Measurements from ENCODE around the gene SPATA1.

Gene SPATA1

DNA sequence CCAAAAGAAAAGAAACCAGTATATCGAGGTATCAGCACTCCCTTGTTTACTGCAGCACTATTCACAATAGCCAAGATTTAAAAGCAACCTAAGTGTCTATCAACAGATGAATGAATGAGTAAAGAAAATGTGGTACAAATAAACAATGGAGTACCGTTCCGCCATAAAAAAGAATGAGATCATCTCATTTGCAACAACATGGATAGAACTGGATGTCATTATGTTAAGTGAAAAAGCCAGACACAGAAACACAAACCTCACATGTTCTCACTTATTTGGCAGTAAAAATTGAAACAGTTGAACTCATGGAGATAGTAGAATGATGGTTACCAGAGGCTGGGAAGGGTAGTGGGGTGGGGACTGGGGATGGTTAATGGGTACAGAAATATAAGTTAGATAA lies 4.5 kb downstream of the SPATA1 start:
- no peak overlapping the region for H3K4me2 ChIP-seq (ENCODE audit: low read depth, low read length, poor library complexity, severe bottlenecking)
- H4K20me1 ChIP-seq (ENCODE audit: insufficient read depth, low read length, poor library complexity, severe bottlenecking), result peaks cover 6% of the 10 kb centered on the region
- no peak overlapping the region for H2AFZ ChIP-seq (ENCODE audit: low read length)
- H3F3A ChIP-seq (ENCODE audit: low read depth), result peaks cover 7% of the 10 kb centered on the region
- H3K9me2 ChIP-seq (replicated peaks; ENCODE audit: low read depth, low read length), result no peaks in the 10 kb centered on the region
- H3K4me1 ChIP-seq (ENCODE audit: insufficient read depth, low read length, poor library complexity, severe bottlenecking), result peaks cover 9% of the 10 kb centered on the region
- H3K27me3 ChIP-seq (ENCODE audit: insufficient read depth, low read length, poor library complexity, severe bottlenecking), result no peaks in the 10 kb centered on the region
- TF ChIP-seq, protein P1, sequence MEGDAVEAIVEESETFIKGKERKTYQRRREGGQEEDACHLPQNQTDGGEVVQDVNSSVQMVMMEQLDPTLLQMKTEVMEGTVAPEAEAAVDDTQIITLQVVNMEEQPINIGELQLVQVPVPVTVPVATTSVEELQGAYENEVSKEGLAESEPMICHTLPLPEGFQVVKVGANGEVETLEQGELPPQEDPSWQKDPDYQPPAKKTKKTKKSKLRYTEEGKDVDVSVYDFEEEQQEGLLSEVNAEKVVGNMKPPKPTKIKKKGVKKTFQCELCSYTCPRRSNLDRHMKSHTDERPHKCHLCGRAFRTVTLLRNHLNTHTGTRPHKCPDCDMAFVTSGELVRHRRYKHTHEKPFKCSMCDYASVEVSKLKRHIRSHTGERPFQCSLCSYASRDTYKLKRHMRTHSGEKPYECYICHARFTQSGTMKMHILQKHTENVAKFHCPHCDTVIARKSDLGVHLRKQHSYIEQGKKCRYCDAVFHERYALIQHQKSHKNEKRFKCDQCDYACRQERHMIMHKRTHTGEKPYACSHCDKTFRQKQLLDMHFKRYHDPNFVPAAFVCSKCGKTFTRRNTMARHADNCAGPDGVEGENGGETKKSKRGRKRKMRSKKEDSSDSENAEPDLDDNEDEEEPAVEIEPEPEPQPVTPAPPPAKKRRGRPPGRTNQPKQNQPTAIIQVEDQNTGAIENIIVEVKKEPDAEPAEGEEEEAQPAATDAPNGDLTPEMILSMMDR (conservative IDR thresholded peaks at IDR 0.05; ENCODE audit: low read length), result no peak
- no peak for TF ChIP-seq EZH2phosphoT487 (IDR thresholded peaks at IDR 0.05; ENCODE audit: borderline replicate concordance)
- H3K79me2 ChIP-seq (ENCODE audit: insufficient read depth, low read length), result peaks cover 6% of the 10 kb centered on the region
- H3K9ac ChIP-seq (ENCODE audit: low read depth, low read length, poor library complexity, severe bottlenecking), result no peak overlapping the region
- no peaks in the 10 kb centered on the region for H3K36me3 ChIP-seq (ENCODE audit: insufficient read depth, low read length)
- H3K9me3 ChIP-seq (ENCODE audit: insufficient read depth, low read depth, low read length), result peaks cover 2% of the 10 kb centered on the region; the same call in 1 of the 2 replicates
- no peak overlapping the region for H3K4me3 ChIP-seq (ENCODE audit: low read length, poor library complexity, severe bottlenecking)

DNA sequence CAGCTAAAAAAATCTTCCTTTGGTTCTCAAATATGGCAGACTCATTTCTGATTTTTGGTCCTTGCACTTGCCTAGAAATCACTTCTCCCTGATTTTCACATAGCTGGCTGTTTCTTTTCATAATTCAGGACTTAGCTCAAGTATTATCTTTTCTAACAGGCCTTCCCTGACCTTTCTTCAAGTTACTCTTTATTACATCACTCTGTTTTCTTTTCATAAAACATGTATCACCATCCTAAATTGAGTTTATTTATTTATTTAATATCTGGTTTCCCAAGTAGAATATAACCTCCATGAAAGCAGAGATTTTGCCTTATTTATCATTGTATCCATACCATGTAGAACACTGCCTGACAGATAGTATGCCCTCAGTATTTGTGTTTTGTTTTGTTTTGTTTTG lies 18.4 kb downstream of the SPATA1 start:
- Histone ChIP-seq H4K20me1 (ENCODE audit: insufficient read depth, low read length, poor library complexity, severe bottlenecking) (no peaks in the 10 kb centered on the region), H3K4me2 (ENCODE audit: low read depth, low read length, poor library complexity, severe bottlenecking) (no peak overlapping the region), H3K9ac (ENCODE audit: low read depth, low read length, poor library complexity, severe bottlenecking) (no peak overlapping the region), H3F3A (ENCODE audit: low read depth) (no peaks in the 10 kb centered on the region), H3K36me3 (ENCODE audit: insufficient read depth, low read length) (no peaks in the 10 kb centered on the region), H3K4me3 (ENCODE audit: low read length, poor library complexity, severe bottlenecking) (no peak overlapping the region), H3K79me2 (ENCODE audit: insufficient read depth, low read length) (no peaks in the 10 kb centered on the region), H2AFZ (ENCODE audit: low read length) (no peak overlapping the region), H3K9me3 (ENCODE audit: insufficient read depth, low read depth, low read length) (no peaks in the 10 kb centered on the region), H3K9me2 (replicated peaks; ENCODE audit: low read depth, low read length) (no peaks in the 10 kb centered on the region), H3K27me3 (ENCODE audit: insufficient read depth, low read length, poor library complexity, severe bottlenecking) (no peaks in the 10 kb centered on the region), H3K4me1 (ENCODE audit: insufficient read depth, low read length, poor library complexity, severe bottlenecking) (no peaks in the 10 kb centered on the region)
- TF ChIP-seq, protein P1 (conservative IDR thresholded peaks at IDR 0.05; ENCODE audit: low read length), result no peak
- no peak for TF ChIP-seq EZH2phosphoT487 (IDR thresholded peaks at IDR 0.05; ENCODE audit: borderline replicate concordance)

DNA sequence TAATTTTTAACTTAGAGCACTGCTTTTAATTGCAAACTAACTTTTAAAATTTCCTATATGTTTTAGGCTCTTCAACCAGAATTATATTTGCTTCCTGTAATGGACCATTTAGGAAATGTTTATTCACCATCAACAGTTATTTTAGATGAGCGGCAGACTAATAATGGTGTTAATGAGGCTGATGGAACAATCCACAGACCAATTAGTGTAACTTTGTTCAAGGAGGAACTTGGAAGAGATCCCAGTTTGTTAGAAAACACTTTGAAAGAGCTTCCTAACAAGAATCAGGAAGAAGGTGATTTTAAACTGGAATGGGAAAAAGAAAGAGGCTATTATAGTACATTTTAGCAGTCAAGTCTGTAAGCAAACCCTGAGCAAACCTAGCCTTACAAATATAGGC lies 19.6 kb downstream of the SPATA1 start:
- TF ChIP-seq, protein P1 (conservative IDR thresholded peaks at IDR 0.05; ENCODE audit: low read length), result no peak
- no peak for TF ChIP-seq EZH2phosphoT487 (IDR thresholded peaks at IDR 0.05; ENCODE audit: borderline replicate concordance)
- Histone ChIP-seq H3F3A (ENCODE audit: low read depth) (no peaks in the 10 kb centered on the region), H3K27me3 (ENCODE audit: insufficient read depth, low read length, poor library complexity, severe bottlenecking) (no peaks in the 10 kb centered on the region), H3K4me1 (ENCODE audit: insufficient read depth, low read length, poor library complexity, severe bottlenecking) (no peaks in the 10 kb centered on the region), H3K79me2 (ENCODE audit: insufficient read depth, low read length) (no peaks in the 10 kb centered on the region), H4K20me1 (ENCODE audit: insufficient read depth, low read length, poor library complexity, severe bottlenecking) (no peaks in the 10 kb centered on the region), H3K4me2 (ENCODE audit: low read depth, low read length, poor library complexity, severe bottlenecking) (no peak overlapping the region), H3K9me2 (replicated peaks; ENCODE audit: low read depth, low read length) (no peaks in the 10 kb centered on the region), H3K9ac (ENCODE audit: low read depth, low read length, poor library complexity, severe bottlenecking) (no peak overlapping the region), H3K4me3 (ENCODE audit: low read length, poor library complexity, severe bottlenecking) (no peak overlapping the region), H2AFZ (ENCODE audit: low read length) (no peak overlapping the region), H3K36me3 (ENCODE audit: insufficient read depth, low read length) (no peaks in the 10 kb centered on the region), H3K9me3 (ENCODE audit: insufficient read depth, low read depth, low read length) (no peaks in the 10 kb centered on the region)

Data from Loucy (cell line).